ENCODE measurements around the gene PIMREG. TPM values are rescaled to one million over a fixed set of nuclear protein-coding genes. Genes with fewer than 3 reads are reported as not detected.

The PIMREG gene
- total RNA-seq, 4 donors from 2014 or later = 0.47 to 1.2 TPM; not detected in 2

DNA sequence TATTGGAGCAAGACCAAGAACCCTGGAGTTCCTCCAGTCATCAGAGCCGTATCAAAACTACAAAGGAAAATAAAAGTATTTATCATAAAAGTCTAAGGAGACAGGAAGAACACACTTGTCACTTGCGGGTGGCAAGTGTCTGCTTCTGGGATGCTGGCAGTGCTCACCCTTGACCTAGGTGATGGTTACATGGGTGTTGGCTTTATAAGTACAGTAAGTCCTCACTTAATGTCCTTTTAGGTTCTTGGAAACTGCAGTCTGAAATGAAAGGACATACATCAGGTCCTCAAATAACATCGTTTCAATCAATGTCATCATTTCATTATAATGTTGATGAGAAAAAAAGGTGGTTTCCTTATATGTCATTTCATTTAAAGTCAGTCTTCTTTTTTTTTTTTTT is 6.3 kb upstream of the PIMREG start:
- TF ChIP-seq CTCF (IDR thresholded peaks at IDR 0.05) = no peak
- ATAC-seq (ENCODE audit: low FRiP score) (no peak), DNase-seq (ENCODE audit: low spot score) (no peak)

DNA sequence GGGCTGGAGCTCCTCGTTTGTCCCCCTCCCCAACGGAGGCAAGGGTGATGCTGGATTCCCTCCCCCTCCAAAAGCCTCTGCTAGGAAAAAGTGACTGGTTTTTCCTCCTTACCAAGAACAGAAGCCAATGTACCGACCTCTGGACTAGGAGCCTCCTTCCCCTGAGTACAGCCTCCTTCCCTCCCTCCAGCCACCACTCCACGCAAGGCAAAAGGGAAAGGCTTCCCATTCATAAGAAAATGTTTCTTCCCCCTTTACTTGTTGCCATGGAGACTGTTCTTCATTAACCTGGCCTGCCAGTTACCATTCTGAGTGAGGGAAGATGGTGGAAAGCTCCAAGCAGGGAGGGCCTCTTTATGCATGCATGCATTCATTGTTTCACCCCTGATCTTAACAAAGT is 4.3 kb upstream of the PIMREG start:
- DNase-seq (ENCODE audit: low spot score) (no peak), ATAC-seq (ENCODE audit: low FRiP score) (no peak)
- TF ChIP-seq CTCF (IDR thresholded peaks at IDR 0.05) = no peak

DNA sequence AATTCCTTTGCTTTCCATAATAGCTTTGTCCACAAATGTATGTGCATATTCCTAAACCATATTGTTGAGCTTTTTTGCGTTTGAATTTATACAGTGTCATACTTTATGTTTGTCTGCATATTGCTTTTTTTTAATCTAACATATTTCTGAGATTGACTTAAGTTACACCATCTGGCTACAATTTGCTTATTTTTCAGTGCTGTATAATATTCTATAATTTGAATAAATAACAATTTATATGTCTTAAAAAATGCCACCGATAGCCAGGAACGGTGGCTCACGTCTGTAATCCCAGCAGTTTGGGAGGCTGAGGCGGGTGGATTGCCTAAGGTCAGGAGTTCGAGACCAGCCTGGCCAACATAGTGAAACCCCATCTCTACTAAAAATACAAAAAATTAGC is 1.5 kb upstream of the PIMREG start:
- ATAC-seq (ENCODE audit: low FRiP score) (no peak), DNase-seq (ENCODE audit: low spot score) (no peak)

DNA sequence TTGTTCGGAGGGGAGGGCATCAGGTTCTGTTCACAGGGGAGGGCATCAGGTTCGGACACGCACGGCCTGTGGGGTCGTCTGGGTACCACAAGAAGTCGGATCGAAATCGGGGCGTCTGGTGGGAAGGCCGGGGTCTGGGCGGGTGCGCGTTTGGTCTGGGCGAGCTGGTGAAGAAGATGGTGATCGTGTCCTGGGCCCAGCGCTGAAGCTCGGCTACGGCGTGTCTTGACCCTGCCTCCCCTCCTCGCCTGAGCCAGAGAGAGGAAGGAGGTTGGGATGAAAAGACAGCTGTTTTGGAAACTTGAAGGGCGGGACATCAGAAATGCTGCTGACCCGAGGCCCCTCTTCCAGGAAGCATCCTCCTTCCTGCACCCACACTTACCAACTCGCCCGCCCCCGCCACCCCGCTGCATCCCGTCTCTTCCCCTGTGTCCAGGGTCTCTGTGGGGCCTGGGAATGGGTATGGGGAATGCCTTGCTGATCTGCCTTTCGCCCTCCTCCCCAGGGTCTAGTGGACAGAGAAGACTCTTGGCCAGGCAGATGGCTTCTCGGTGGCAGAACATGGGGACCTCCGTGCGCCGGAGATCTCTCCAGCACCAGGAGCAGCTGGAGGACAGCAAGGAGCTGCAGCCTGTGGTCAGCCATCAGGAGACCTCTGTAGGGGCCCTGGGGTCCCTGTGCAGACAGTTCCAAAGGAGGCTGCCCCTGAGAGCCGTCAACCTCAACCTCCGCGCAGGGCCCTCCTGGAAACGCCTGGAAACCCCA is 498 bp downstream of the PIMREG start:
- DNase-seq (ENCODE audit: low spot score) (no peak), ATAC-seq (ENCODE audit: low FRiP score) (no peak)
- no peak for TF ChIP-seq CTCF (IDR thresholded peaks at IDR 0.05)

More for the DNA sequence above, 1.5 kb upstream of the PIMREG start:
- TF ChIP-seq CTCF (IDR thresholded peaks at IDR 0.05) = no peak

GRCh38 chr17:6446516-6447100 is 2.4 kb downstream of the PIMREG start:
- DNase-seq (ENCODE audit: low spot score) = no peak
- no peak for ATAC-seq (ENCODE audit: low FRiP score)
- TF ChIP-seq CTCF (IDR thresholded peaks at IDR 0.05) = no peak

DNA sequence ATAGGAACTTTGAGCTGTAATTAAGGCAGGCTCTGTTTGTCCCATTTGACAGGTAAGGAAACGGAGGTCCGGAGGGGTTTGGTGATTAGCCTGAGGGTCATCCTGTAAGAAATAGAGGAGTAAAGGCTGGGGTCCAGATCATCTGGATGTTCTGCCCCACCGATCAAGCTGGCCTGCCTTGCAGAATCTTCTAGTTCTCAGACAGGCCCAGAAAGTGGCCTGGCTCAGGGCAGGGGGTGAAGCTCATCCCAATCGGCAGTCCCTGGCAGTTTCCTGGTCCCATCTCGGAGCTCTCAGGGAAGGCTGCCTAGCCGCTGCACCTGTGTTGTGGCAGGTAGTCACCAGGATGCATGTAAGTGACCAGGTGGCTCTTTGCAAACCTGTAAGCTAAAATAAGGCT is 4.2 kb downstream of the PIMREG start:
- DNase-seq (ENCODE audit: low spot score) = no peak
- ATAC-seq (ENCODE audit: low FRiP score) = no peak
- no peak for TF ChIP-seq CTCF (IDR thresholded peaks at IDR 0.05)

GRCh38 chr17:6449307-6449706 is 5.1 kb downstream of the PIMREG start:
- no peak for TF ChIP-seq CTCF (IDR thresholded peaks at IDR 0.05)

More at GRCh38 chr17:6449307-6449706, 5.1 kb downstream of the PIMREG start:
- DNase-seq (ENCODE audit: low spot score) (no peak), ATAC-seq (ENCODE audit: low FRiP score) (no peak)
